Activated naive CD8-positive, alpha-beta T cell (primary cell): ENCODE measurements around the gene HHIPL1.
"Not testable (repeated sequence)": the region's sequence is repeated elsewhere in the genome, so short reads cannot be mapped to it uniquely, and the experiment has no call there.

ENCODE experiments used
- H3K27ac Mint-ChIP-seq: one replicate; pipeline ENCODE4 v1.8.0; 2021; ENCODE audit warnings: mixed read lengths
- H3K27me3 Mint-ChIP-seq: one replicate; pipeline ENCODE4 v1.8.0; 2021; ENCODE audit warnings: mixed read lengths
- H3K36me3 Mint-ChIP-seq: one replicate; pipeline ENCODE4 v1.8.0; 2021; ENCODE audit warnings: mixed read lengths
- H3K4me1 Mint-ChIP-seq: one replicate; pipeline ENCODE4 v1.8.0; 2021; ENCODE audit warnings: low read depth, mixed read lengths
- H3K4me3 Mint-ChIP-seq: one replicate; pipeline ENCODE4 v1.8.0; 2021; ENCODE audit warnings: mild to moderate bottlenecking, mixed read lengths
- H3K9me3 Mint-ChIP-seq: one replicate; pipeline ENCODE4 v1.8.0; 2021; ENCODE audit warnings: low read depth, mixed read lengths

The HHIPL1 gene

DNA sequence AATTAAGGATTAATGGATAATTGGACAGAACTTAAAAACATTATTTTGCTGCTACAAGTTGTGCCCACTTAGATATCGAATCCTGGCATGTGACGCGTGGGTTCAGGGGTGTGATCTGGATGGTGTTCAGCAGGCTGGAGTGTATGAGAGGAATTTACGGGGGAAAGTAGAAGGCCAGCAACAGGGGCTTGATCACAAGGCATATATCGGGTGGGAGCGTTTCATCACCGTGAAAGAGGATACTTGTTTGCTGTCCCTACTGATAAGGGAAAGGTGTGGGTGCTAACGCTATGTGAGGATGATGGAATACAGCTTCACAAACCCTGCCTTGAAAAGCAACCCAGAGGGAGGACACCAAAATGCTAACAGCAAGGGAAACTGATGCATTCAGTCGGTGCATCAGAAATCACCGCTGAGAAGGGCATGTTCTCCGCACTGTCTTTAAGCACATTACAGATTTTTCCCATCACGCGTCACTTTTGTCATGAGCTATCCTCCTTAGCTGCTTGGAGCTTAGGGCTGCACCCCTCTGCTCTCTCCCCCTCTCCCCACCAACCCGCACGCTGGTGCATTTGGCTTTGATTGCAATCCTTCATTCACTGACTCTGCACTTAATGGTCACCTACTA lies 13.4 kb downstream of the HHIPL1 start:
- Mint-ChIP-seq H3K9me3 (no peaks in the 10 kb centered on the region), H3K27me3 (peaks cover 36% of the 10 kb centered on the region), H3K4me3 (no peak overlapping the region), H3K36me3 (no peaks in the 10 kb centered on the region), H3K27ac (no peak overlapping the region), H3K4me1 (peaks cover 9% of the 10 kb centered on the region)

DNA sequence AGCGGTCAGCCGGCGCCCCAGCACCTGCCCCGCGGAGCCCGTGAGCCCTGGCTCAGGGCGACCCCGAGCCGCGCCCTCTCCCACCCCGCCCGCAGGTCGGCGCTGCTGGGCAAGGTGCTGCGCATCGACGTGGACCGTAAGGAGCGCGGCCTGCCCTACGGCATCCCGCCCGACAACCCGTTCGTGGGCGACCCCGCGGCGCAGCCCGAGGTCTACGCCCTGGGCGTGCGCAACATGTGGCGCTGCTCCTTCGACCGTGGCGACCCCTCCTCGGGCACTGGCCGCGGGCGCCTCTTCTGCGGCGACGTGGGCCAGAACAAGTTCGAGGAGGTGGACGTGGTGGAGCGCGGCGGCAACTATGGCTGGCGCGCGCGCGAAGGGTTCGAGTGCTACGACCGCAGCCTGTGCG lies 14.4 kb downstream of the HHIPL1 start:
- no peaks in the 10 kb centered on the region for H3K9me3 Mint-ChIP-seq
- no peak overlapping the region for H3K4me3 Mint-ChIP-seq
- peaks cover 34% of the 10 kb centered on the region for H3K27me3 Mint-ChIP-seq
- no peaks in the 10 kb centered on the region for H3K36me3 Mint-ChIP-seq
- peaks cover 9% of the 10 kb centered on the region for H3K4me1 Mint-ChIP-seq
- no peak overlapping the region for H3K27ac Mint-ChIP-seq

- Mint-ChIP-seq H3K4me1 (peaks cover 9% of the 10 kb centered on the region), H3K36me3 (no peaks in the 10 kb centered on the region), H3K9me3 (no peaks in the 10 kb centered on the region), H3K27ac (no peak overlapping the region), H3K4me3 (no peak overlapping the region), H3K27me3 (peaks cover 30% of the 10 kb centered on the region)
Measured at GRCh38 chr14:99660006-99660566, 15.2 kb downstream of the HHIPL1 start.

DNA sequence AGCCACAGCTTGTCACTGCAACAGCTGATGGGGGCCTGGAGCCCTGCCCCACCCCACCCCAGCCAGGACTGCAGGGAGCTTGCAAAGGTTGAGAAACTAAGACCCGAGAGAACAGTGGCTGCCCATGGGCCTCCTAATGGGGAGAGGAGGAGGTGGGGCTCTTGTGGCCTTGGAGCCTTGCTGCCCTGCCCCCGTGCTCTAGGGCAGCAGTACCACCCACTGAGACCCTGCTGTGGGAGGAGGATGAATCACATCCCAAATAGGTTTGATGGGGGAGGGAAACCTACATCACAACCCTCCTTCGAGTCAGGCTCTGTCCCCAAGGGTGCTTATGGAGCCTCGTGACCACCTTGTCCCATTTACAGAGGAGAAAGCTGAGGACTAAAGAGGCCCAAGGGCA lies 15.9 kb downstream of the HHIPL1 start:
- H3K27ac Mint-ChIP-seq: no peak overlapping the region
- no peaks in the 10 kb centered on the region for H3K9me3 Mint-ChIP-seq
- H3K4me3 Mint-ChIP-seq: no peak overlapping the region
- H3K4me1 Mint-ChIP-seq: peaks cover 9% of the 10 kb centered on the region
- H3K36me3 Mint-ChIP-seq: no peaks in the 10 kb centered on the region
- peaks cover 28% of the 10 kb centered on the region for H3K27me3 Mint-ChIP-seq

- H3K4me3 Mint-ChIP-seq, H3K9me3 Mint-ChIP-seq, H3K27ac Mint-ChIP-seq, H3K36me3 Mint-ChIP-seq, H3K4me1 Mint-ChIP-seq: not testable (repeated sequence)
- H3K27me3 Mint-ChIP-seq: peaks cover 28% of the 10 kb centered on the region
Measured at GRCh38 chr14:99661206-99661605, 16.3 kb downstream of the HHIPL1 start.

DNA sequence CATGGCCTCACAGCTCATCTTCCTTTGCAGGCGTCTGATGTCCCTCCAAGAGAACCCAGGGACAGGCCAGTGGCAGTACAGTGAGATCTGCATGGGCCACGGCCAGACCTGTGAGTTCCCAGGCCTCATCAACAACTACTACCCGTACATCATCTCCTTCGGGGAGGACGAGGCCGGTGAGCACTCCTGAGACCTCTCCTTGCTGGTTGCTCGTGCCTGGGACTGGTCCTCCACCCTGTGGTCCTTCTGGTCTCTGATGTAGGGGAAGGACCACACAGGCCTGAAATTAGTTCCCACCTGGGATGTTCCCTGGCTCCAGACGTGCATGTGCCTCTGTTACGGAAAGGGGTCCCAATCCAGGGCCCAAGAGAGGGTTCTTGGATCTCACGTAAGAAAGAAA lies 17.9 kb downstream of the HHIPL1 start:
- Mint-ChIP-seq H3K4me3 (no peak overlapping the region), H3K4me1 (peaks cover 9% of the 10 kb centered on the region), H3K27ac (no peak overlapping the region), H3K36me3 (no peaks in the 10 kb centered on the region), H3K27me3 (peaks cover 23% of the 10 kb centered on the region), H3K9me3 (no peaks in the 10 kb centered on the region)

- H3K9me3 Mint-ChIP-seq: no peaks in the 10 kb centered on the region
- H3K4me1 Mint-ChIP-seq: peaks cover 9% of the 10 kb centered on the region
- H3K36me3 Mint-ChIP-seq: no peaks in the 10 kb centered on the region
- H3K4me3 Mint-ChIP-seq: no peak overlapping the region
- no peak overlapping the region for H3K27ac Mint-ChIP-seq
- peaks cover 17% of the 10 kb centered on the region for H3K27me3 Mint-ChIP-seq
Measured at GRCh38 chr14:99663386-99664057, 18.6 kb downstream of the HHIPL1 start.

DNA sequence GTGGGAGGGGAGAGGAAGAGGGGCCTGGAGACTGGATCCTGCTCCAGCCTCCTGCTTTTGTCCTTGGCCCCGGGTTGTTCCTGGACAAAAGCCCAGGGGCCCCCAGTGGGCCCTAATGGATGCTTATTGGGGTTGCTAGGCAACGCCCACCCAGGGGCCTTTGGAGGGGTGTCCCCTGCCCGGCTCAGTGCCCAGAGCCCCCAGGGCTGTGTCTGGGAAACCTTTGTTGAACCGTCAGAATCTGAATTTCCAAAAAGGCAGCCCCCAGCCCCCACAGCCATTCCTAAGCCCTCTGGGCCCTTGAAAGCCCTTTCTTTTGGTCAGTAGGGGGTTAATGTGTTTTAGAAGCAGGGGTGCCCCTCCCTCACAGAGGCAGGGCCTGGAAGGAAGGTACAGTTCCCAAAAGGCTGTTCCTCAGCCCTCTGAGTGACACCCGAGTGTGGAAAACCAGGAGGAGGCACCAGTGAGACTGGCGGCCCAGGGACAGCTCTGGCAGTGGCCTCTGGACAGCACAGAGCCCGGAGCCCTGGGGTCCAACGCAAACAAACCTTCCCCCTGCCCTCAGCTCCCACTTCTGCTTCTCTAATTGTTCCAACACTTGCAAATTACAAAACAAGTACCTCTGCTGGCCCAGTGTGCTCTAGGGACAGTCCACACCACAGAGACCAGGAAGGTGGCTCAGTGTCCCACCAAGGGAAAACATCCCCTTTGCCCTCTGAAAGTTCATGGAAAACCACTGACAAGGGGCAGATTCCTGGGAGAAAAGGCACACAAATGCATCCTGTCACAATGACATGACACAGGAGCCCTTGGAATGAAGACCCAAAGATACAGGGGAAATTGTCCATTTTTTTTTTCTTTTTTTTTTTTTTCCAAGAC lies 19.4 kb downstream of the HHIPL1 start:
- H3K27me3 Mint-ChIP-seq: peaks cover 11% of the 10 kb centered on the region
- H3K4me1 Mint-ChIP-seq: peaks cover 4% of the 10 kb centered on the region
- H3K9me3 Mint-ChIP-seq: no peaks in the 10 kb centered on the region
- H3K36me3 Mint-ChIP-seq: no peaks in the 10 kb centered on the region
- no peak overlapping the region for H3K27ac Mint-ChIP-seq
- no peak overlapping the region for H3K4me3 Mint-ChIP-seq

GRCh38 chr14:99664937-99665273 lies 20.0 kb downstream of the HHIPL1 start:
- H3K36me3 Mint-ChIP-seq: no peaks in the 10 kb centered on the region

GRCh38 chr14:99666533-99666932 lies 21.6 kb downstream of the HHIPL1 start:
- no peaks in the 10 kb centered on the region for H3K4me1 Mint-ChIP-seq
- no peaks in the 10 kb centered on the region for H3K36me3 Mint-ChIP-seq
- H3K4me3 Mint-ChIP-seq: no peak overlapping the region
- peaks cover 7% of the 10 kb centered on the region for H3K27me3 Mint-ChIP-seq
- no peaks in the 10 kb centered on the region for H3K9me3 Mint-ChIP-seq
- no peak overlapping the region for H3K27ac Mint-ChIP-seq

More at GRCh38 chr14:99664937-99665273, 20.0 kb downstream of the HHIPL1 start:
- Mint-ChIP-seq H3K4me1 (peaks cover 4% of the 10 kb centered on the region), H3K27me3 (peaks cover 11% of the 10 kb centered on the region), H3K4me3 (no peak overlapping the region), H3K9me3 (no peaks in the 10 kb centered on the region), H3K27ac (no peak overlapping the region)

GRCh38 chr14:99667045-99667444 lies 22.1 kb downstream of the HHIPL1 start:
- Mint-ChIP-seq H3K36me3 (no peaks in the 10 kb centered on the region), H3K4me1 (no peaks in the 10 kb centered on the region), H3K27ac (no peak overlapping the region), H3K27me3 (peaks cover 7% of the 10 kb centered on the region), H3K9me3 (no peaks in the 10 kb centered on the region), H3K4me3 (no peak overlapping the region)

GRCh38 chr14:99667821-99668220 lies 22.9 kb downstream of the HHIPL1 start:
- no peaks in the 10 kb centered on the region for H3K9me3 Mint-ChIP-seq
- H3K36me3 Mint-ChIP-seq: no peaks in the 10 kb centered on the region
- peaks cover 1% of the 10 kb centered on the region for H3K4me1 Mint-ChIP-seq
- no peak overlapping the region for H3K27ac Mint-ChIP-seq
- H3K4me3 Mint-ChIP-seq: no peak overlapping the region
- peaks cover 4% of the 10 kb centered on the region for H3K27me3 Mint-ChIP-seq

DNA sequence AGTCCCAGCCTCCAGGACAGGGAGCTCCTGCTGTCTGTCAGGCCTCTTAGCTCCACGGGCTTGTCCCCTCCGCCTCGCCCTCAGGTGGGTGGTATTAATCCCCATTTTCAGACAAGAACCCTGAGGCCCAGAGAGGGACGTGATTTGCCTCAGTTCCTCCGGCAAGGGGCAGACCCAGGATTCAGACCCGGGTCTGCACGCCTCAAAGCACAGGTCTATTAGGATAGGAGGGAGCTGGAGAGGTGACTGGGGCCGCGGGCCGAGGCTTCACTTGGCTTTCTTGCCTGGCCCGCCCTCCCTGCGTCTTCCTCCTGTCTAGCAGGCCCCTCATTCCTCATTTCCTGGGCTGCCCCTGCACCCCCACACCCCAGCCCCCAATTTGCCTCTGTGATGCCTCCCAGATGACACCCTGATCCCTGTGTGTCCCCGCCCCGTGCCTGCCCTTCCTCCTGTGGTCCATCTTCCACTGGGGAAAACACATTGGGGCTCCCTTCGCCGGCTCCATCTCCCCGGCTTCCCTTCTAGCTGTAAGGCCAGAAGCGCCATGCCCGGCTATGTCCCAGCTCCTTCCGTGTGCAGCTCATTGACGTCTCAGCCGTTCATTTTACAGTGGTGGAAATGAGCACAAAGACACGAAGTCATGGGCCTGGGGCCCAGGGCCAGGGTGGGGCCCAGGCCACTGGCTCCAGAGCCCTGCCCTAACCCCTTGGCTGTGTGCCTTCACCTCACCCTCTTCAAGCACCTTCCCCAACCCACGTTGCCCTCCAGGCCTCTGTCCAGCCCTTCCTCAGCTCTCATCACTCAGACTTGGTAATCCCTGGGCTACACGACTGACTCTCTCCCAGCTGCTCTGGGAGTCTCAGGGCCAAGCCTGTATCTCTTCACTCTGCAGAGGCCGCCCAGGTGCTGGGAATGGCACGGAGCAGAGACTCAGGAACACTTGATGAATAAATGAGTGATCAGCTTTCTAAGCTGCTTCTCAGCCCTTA lies 23.7 kb downstream of the HHIPL1 start:
- no peaks in the 10 kb centered on the region for H3K9me3 Mint-ChIP-seq
- H3K36me3 Mint-ChIP-seq: no peaks in the 10 kb centered on the region
- H3K27me3 Mint-ChIP-seq: peaks cover 4% of the 10 kb centered on the region
- peaks cover 1% of the 10 kb centered on the region for H3K4me1 Mint-ChIP-seq
- no peak overlapping the region for H3K27ac Mint-ChIP-seq
- H3K4me3 Mint-ChIP-seq: no peak overlapping the region
